Lung microvascular endothelial cell (primary cell): ENCODE measurements around the gene MST1R. TPM values are rescaled to one million over a fixed set of nuclear protein-coding genes. Genes with fewer than 3 reads are reported as not detected.
"Not testable (repeated sequence)": the region's sequence is repeated elsewhere in the genome, so short reads cannot be mapped to it uniquely, and the experiment has no call there.

ENCODE experiments used
- DNase-seq, 2 donors: peaks; one replicate each; pipeline versions ENCODE4 v3.0.0 to v3.0.0-alpha.2; 2010; ENCODE audit warnings: low read depth in 2 of 2
- total RNA-seq: library from RNA; depleted of rRNA; stranded (reverse); fragments of >200 nt; gene quantifications from 2 replicates; pipeline ENCODE4 v1.2.1, GENCODE V29; 2014

MST1R gene
- under 0.01 and 0.22 TPM in 2 replicates for total RNA-seq

GRCh38 chr3:49903451-49904424 is at the start of gene MST1R:
MST1R (minus strand) TSS chr3:49903873; CDS start chr3:49903609, 264 bp downstream.
- DNase-seq, result peak; percentile 32 to 43

- no peak for DNase-seq
These were observed 49.3 kb upstream of the MST1R start for GRCh38 chr3:49952924-49953323.

GRCh38 chr3:49942651-49943050 is 39.0 kb upstream of the MST1R start:
- no peak for DNase-seq

GRCh38 chr3:49940667-49941249 is 37.1 kb upstream of the MST1R start:
- DNase-seq, result no peak

- DNase-seq, result peak; percentile 98 to 99
These were observed 36.4 kb upstream of the MST1R start, which contains the start of gene RBM6 for GRCh38 chr3:49939858-49940666. RBM6 (plus strand) TSS chr3:49940150; CDS start chr3:49962642, 22,492 bp downstream.

- DNase-seq, result no peak
These were observed 33.4 kb upstream of the MST1R start for GRCh38 chr3:49937090-49937489.

GRCh38 chr3:49932281-49932680 is 28.6 kb upstream of the MST1R start:
- DNase-seq, result not testable (repeated sequence)

- DNase-seq, result no peak
These were observed 27.2 kb upstream of the MST1R start for GRCh38 chr3:49930922-49931321.

- DNase-seq, result no peak
These were observed 26.6 kb upstream of the MST1R start for GRCh38 chr3:49930168-49930690.

GRCh38 chr3:49929291-49930167 is 25.9 kb upstream of the MST1R start, which contains the start of gene MON1A:
MON1A (minus strand) TSS chr3:49929811; CDS start chr3:49913346, 16,465 bp downstream.
- peak; percentile 84 to 88 for DNase-seq

GRCh38 chr3:49928481-49929017 is 24.9 kb upstream of the MST1R start:
- DNase-seq, result no peak

GRCh38 chr3:49927798-49928197 is 24.1 kb upstream of the MST1R start:
- DNase-seq, result no peak

GRCh38 chr3:49926117-49926728 is 22.6 kb upstream of the MST1R start:
- DNase-seq, result no peak

- DNase-seq, result no peak
These were observed 21.8 kb upstream of the MST1R start for GRCh38 chr3:49925485-49925884.

GRCh38 chr3:49924683-49925082 is 21.0 kb upstream of the MST1R start:
- peak in 1 of 2 donors; percentile 88 for DNase-seq

- DNase-seq, result not testable (repeated sequence)
These were observed 14.3 kb upstream of the MST1R start for GRCh38 chr3:49917806-49918590.

GRCh38 chr3:49916686-49917085 is 13.0 kb upstream of the MST1R start:
- DNase-seq, result no peak

GRCh38 chr3:49914906-49915305 is 11.2 kb upstream of the MST1R start:
- DNase-seq, result no peak

- DNase-seq, result no peak
These were observed 9.2 kb upstream of the MST1R start for GRCh38 chr3:49912881-49913281.
